ENCODE results near the gene THOC3.
"Not testable (repeated sequence)": the region's sequence is repeated elsewhere in the genome, so short reads cannot be mapped to it uniquely, and the experiment has no call there.

The THOC3 gene, protein sequence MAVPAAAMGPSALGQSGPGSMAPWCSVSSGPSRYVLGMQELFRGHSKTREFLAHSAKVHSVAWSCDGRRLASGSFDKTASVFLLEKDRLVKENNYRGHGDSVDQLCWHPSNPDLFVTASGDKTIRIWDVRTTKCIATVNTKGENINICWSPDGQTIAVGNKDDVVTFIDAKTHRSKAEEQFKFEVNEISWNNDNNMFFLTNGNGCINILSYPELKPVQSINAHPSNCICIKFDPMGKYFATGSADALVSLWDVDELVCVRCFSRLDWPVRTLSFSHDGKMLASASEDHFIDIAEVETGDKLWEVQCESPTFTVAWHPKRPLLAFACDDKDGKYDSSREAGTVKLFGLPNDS

DNA sequence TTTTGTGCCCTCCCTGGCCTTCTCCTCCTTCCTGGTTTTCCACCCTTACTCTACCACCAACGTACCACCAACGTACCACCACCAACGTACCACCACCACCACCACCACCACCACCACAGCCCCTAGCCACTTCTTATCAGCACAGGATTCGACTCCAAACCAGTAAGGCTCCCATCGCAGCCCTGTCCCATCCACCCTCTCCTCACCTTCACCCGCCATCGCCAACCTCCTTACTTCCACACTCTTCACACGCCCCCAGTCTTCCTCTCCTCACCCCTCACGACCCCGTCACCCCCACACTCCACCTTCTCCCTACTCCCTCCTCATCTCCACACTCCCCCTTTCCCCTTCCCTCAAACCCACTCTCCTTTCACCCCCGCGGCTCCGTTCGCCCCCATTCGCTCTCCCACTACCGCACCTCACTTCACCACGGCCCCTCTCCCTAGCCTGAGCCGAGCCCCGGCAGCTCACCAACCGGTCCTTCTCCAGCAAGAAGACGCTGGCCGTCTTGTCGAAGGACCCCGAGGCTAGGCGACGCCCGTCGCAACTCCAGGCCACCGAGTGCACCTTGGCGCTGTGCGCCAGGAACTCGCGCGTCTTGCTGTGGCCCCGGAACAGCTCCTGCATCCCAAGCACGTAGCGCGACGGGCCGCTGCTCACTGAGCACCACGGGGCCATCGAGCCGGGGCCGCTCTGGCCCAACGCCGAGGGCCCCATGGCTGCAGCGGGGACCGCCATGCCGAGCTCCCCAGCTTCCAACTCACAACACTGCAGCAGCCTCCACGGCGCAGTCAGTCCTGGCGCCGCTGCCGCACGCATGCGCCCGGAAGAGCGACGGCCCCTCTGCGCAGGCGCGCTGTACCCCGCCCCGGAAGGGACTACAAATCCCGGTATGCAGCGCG, at the start of gene THOC3:
THOC3 (minus strand) TSS at position 845 of the 902 bp plus-strand sequence; CDS start at position 738, 107 bp downstream.
- not testable (repeated sequence) for H3K27me3 Mint-ChIP-seq, H3K36me3 Mint-ChIP-seq, H3K9me3 Mint-ChIP-seq, H3K4me1 Mint-ChIP-seq
- ATAC-seq (replicated peaks) (peak; percentile 98), DNase-seq (peak; percentile 80)
- Mint-ChIP-seq H3K27ac (peak within 1 kb of the TSS; percentile 90), H3K4me3 (peak within 1 kb of the TSS; percentile 89 to 90)

DNA sequence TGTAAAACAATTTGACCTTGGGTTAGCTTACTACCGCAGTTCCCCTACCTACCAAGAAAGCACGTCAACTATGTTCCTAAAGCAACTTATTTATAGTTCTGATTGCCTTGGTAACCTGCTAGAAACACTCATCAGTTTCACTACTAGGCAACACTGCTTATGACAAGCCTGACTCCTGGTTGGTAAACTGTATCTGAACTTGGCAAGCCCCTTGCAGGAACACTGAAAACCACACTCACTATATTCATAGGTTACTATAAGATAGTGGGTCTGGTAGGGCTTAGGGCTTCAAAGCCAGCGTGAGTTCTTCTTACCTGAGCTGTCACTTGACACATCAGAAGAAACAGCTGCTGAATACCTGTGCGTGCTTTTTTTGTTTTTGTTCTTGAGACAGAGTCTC, 49.2 kb upstream of the THOC3 start:
- not testable (repeated sequence) for H3K4me3 Mint-ChIP-seq, H3K9me3 Mint-ChIP-seq, H3K27ac Mint-ChIP-seq, H3K4me1 Mint-ChIP-seq, H3K36me3 Mint-ChIP-seq, DNase-seq, H3K27me3 Mint-ChIP-seq
- peak in 1 of 2 donors; percentile 21 for ATAC-seq (replicated peaks)

DNA sequence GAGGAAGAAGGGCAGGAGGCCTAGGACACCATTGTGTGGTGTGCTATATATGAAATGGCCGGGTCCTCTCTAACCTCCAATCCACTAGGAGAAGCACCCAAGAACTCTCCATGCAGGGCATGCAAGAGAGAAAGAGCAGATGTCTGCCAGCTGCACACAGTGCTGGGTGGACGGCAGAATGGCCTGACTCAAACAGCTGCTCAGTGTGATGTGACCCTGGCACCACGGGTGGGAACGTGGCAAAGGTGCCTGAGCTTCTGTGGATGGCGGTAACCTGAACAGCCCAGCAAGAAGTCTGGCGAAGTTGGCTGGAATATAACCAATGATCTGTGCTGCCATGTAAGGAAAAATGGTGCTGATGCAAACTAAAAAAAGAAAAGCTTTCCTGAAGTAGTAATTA, 46.2 kb upstream of the THOC3 start:
- H3K27me3 Mint-ChIP-seq; ATAC-seq (replicated peaks); H3K27ac Mint-ChIP-seq; DNase-seq; H3K4me1 Mint-ChIP-seq; H3K36me3 Mint-ChIP-seq; H3K9me3 Mint-ChIP-seq; H3K4me3 Mint-ChIP-seq: not testable (repeated sequence)

DNA sequence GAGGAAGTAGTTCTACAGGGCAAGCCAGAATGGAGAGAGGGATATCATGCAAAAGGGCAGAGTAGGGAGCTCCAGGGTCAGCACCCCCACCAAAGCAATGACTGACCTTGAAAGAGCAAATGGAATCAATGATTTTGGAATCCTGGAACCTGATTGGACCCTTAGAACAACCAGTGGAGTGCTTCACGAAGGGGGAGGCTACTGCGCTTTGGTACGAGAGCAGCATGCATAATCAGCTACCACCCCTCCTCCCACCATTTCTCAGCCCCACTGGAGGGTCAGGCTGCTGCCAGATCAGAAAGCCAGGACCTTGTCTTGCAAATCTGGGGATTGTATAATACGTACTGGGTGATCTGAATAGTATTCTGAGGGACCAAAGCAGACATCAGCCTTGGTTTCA, 43.0 kb upstream of the THOC3 start:
- not testable (repeated sequence) for H3K9me3 Mint-ChIP-seq; H3K4me3 Mint-ChIP-seq; ATAC-seq (replicated peaks); H3K36me3 Mint-ChIP-seq; H3K27ac Mint-ChIP-seq; DNase-seq
- H3K4me1 Mint-ChIP-seq: peaks cover 5 to 12% of the 10 kb centered on the region in 2 donors
- peaks cover 9 to 10% of the 10 kb centered on the region in 2 donors for H3K27me3 Mint-ChIP-seq

DNA sequence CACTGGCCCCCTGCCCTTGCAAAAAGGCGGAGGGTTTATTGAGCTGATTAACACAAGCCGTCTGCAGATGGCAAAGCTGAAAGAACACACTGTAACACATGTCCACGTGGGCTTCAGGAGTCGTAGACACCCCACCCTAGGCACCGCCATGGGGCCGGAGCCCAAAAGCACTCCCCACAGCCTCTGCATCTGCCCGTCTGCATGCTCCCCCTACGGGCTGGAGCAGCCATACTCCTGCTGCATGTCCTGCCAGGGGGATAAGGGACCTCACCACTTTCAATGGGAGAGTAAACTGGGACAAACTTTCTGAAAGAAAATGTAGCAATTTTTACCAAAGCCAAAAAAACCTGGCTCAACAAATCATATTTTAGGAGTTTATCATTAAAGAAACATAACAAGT, 42.1 kb upstream of the THOC3 start:
- H3K36me3 Mint-ChIP-seq; DNase-seq; H3K27ac Mint-ChIP-seq; ATAC-seq (replicated peaks); H3K9me3 Mint-ChIP-seq; H3K4me3 Mint-ChIP-seq: not testable (repeated sequence)
- Mint-ChIP-seq H3K27me3 (peaks cover 9 to 13% of the 10 kb centered on the region in 2 donors), H3K4me1 (peaks cover 7 to 15% of the 10 kb centered on the region in 2 donors)

DNA sequence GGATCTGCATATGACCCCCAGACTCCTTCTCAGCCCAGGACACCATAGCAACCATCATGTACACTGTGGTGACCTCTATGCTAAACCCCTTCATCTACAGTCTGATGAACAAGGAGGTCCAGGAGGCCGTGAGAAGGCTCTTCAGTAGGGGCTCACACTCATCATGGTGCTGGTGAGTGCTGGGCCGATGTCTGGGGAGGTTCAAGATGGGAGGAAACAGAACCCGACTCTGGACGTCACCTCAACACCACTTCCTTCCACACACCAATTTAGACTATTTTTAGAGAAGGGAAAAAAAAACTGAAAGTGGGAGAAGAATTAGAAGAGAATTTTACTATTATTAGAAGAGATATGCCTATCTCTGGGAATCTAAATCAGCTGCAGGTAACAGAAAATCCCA, 39.1 kb upstream of the THOC3 start:
- ATAC-seq (replicated peaks): peak; percentile 36 to 48

DNA sequence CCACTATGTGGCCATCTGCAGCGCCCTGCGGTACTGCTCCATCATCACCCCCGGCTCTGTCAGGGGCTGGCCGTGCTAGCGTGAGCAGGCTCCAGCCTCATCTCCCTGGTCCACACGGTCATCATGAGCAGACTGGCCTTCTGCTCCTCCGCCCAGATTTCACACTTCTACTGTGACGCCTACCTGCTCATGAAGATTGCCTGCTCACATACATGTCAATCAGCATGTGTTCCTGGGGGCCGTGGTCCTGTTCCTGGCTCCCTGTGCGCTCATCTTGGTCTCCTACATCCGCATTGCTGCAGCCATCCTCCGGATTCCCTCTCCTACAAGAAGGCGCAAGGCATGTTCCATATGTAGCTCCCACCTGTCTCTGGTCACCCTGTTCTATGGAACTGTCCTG, 38.7 kb upstream of the THOC3 start:
- H3K9me3 Mint-ChIP-seq, H3K27ac Mint-ChIP-seq: not testable (repeated sequence)
- H3K4me3 Mint-ChIP-seq: peak overlapping the region in 1 of 2 donors; percentile 33

More for the DNA sequence above, 39.1 kb upstream of the THOC3 start:
- H3K36me3 Mint-ChIP-seq, H3K9me3 Mint-ChIP-seq, DNase-seq, H3K27ac Mint-ChIP-seq: not testable (repeated sequence)
- Mint-ChIP-seq H3K27me3 (peaks cover 9 to 13% of the 10 kb centered on the region in 2 donors), H3K4me3 (peak overlapping the region in 1 of 2 donors; percentile 33), H3K4me1 (peaks cover 7 to 15% of the 10 kb centered on the region in 2 donors)

DNA sequence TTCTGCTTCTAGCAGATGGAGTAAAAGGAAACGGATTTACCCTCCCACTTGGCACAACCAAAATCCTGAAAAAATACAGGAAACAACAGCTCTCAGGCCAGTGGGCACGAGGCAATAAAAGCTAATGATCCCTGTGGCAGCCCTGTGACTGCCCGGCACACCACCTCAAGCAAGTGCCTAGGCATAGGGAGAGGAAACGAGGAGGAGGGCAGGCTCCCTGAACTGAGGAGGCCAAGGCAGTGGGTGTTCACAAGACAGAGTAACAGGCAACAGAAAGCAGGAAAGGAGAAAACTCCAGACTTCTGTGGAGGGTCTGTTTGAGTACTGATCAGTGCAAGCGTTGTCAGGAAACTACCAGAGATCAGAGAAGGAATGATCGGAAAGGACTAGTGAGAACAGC, 29.9 kb upstream of the THOC3 start:
- not testable (repeated sequence) for ATAC-seq (replicated peaks); H3K9me3 Mint-ChIP-seq; H3K27me3 Mint-ChIP-seq; H3K27ac Mint-ChIP-seq; H3K36me3 Mint-ChIP-seq; H3K4me1 Mint-ChIP-seq; H3K4me3 Mint-ChIP-seq; DNase-seq

More for the DNA sequence above, 38.7 kb upstream of the THOC3 start:
- H3K36me3 Mint-ChIP-seq; DNase-seq; ATAC-seq (replicated peaks): not testable (repeated sequence)
- Mint-ChIP-seq H3K4me1 (peaks cover 7 to 15% of the 10 kb centered on the region in 2 donors), H3K27me3 (peaks cover 9 to 13% of the 10 kb centered on the region in 2 donors)

DNA sequence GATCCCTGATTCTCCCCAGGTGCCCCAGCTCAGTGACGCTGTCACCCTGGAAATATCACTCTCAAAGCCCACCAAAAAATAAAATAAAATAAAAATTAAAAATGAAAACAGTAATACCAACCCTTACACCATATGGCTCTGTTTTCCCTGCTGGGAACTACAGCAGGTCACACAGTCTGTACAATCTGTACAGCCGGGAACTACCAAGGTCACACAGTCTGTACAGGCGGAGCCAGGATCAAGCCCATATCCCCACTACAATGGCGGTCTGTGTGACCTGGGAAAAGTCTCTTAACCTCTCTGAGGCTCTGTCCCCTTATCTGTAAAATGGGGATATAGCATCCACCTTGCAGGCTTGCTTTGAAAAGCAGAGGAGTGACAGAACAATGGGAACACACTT, 29.4 kb upstream of the THOC3 start:
- H3K36me3 Mint-ChIP-seq; H3K4me3 Mint-ChIP-seq; H3K27ac Mint-ChIP-seq; DNase-seq; H3K9me3 Mint-ChIP-seq; ATAC-seq (replicated peaks); H3K27me3 Mint-ChIP-seq; H3K4me1 Mint-ChIP-seq: not testable (repeated sequence)

DNA sequence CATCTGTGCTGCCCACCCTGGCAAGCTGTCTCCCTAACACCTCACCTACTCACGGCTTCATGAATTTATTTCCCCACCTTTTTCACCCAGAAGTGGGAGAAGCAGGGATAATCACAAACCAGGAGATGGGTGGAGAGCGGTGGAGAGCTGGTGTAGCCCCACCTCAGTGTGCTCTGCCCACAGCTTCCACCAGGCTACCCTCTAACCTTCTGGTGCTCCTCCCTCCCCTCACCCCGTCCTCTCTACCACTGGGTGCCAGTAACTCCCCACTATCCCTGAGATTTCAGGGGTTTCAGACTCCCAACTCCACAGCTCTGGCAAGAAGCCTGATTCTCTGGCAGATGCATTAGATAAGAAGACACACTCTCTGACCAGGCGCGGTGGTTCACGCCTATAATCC, 28.7 kb upstream of the THOC3 start:
- not testable (repeated sequence) for ATAC-seq (replicated peaks); H3K4me3 Mint-ChIP-seq; H3K27me3 Mint-ChIP-seq; H3K9me3 Mint-ChIP-seq; DNase-seq; H3K36me3 Mint-ChIP-seq; H3K27ac Mint-ChIP-seq; H3K4me1 Mint-ChIP-seq

DNA sequence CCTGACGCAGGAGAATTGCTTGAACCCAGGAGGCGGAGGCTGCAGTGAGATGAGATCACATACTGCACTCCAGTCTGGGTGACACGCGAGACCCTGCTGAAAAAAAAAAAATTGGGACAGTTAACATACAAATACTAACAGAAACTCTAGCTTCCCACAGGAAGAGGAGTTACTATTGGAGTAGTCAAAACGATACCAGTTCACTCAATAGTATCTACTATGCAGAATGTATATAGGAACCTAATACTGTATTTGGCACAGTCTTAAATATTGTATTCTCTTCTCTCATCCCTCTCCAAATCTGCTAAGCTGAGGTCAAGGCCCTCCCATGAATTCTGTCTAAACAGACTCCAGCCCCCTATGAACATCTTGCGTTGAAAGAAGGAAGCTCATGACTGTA, 27.4 kb upstream of the THOC3 start:
- H3K4me3 Mint-ChIP-seq; H3K9me3 Mint-ChIP-seq; ATAC-seq (replicated peaks); H3K27ac Mint-ChIP-seq; H3K36me3 Mint-ChIP-seq; DNase-seq; H3K4me1 Mint-ChIP-seq; H3K27me3 Mint-ChIP-seq: not testable (repeated sequence)

DNA sequence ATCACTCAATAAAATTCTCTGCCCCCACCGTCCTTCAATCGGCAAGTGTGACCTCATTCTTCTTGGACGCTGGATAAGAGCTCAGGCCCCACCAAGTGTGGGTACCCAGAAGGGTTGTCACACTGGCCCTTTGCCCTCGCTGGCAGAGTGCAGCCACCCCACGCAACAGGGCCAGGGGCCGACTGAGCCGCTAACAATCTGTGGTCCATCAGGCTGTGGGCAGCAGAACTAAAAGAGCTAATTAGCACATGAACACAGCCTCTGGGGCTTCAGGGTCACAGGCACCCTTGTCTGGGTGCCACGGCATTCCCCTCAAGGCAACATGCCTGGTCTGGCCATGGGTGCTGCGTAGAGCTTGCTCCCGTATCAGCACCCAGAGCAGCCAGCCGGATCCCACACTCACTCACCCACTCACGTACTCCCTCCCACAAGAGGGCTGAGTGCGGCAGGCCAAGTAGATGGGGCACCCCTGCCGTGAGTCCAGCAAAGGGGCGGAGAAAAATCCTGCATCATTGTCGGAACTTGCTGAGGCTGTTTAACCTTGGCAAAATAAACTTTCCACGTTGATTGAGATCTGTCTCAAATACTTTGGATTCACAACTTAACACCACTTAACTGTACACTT, 11.4 kb upstream of the THOC3 start:
- H3K4me1 Mint-ChIP-seq; H3K36me3 Mint-ChIP-seq; H3K9me3 Mint-ChIP-seq; ATAC-seq (replicated peaks); DNase-seq; H3K4me3 Mint-ChIP-seq; H3K27ac Mint-ChIP-seq; H3K27me3 Mint-ChIP-seq: not testable (repeated sequence)

DNA sequence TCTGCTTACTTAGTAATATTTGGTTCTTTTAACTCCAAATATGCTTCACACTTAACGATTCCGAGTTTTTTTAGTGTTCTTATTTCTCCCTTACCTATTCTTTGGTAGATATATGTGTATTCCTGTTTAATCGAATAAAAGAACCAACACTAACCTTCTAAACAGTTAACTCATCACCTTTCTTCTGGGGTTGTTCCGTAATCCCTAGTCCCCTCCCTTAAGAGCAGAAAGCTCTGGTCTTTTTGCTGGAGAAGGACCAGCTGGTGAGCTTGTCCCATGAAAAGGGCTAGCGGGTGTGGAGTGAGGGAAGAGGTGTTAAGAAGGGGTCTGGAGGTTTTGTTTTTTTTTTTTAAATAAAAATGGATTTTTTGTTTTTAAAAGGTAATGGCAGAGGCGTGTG, 266 bp upstream of the THOC3 start:
- not testable (repeated sequence) for H3K9me3 Mint-ChIP-seq, H3K4me1 Mint-ChIP-seq, H3K27me3 Mint-ChIP-seq, DNase-seq, H3K27ac Mint-ChIP-seq, H3K36me3 Mint-ChIP-seq
- peak; percentile 40 to 41 for ATAC-seq (replicated peaks)
- H3K4me3 Mint-ChIP-seq: peak overlapping the region; percentile 36 to 90

DNA sequence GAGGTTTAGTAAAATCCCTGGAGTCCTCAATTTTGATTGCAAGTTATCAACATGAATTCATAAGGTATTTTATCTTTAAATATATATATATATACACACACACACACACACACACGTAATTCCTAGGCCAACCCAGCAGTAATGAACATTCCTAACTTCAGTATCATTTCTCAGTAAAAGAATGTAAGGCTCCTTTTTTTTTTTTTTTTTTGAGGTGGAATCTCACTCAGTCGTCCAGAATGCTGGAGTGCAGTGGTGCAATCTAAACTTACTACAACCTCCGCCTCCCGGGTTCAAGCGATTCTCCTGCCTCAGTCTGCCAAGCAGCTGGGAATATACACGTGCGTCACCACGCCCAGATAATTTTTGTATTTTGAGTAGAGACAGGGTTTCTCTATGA, 5.8 kb downstream of the THOC3 start:
- not testable (repeated sequence) for H3K4me1 Mint-ChIP-seq; H3K9me3 Mint-ChIP-seq; DNase-seq; H3K27ac Mint-ChIP-seq; H3K36me3 Mint-ChIP-seq; H3K4me3 Mint-ChIP-seq; ATAC-seq (replicated peaks); H3K27me3 Mint-ChIP-seq

Data from stimulated activated naive B cell treated with anti-CD40 and anti-IgM and Interleukin-4, amounts not matched to agents 10 μg/mL and 1 μg/mL and 100 μg/mL, for 72 hours (primary cell).